Ectodermal cell (in vitro differentiated cells): ENCODE measurements around the gene MYADM. TPM values are rescaled to one million over a fixed set of nuclear protein-coding genes. Genes with fewer than 3 reads are reported as not detected.
"Not testable (repeated sequence)": the region's sequence is repeated elsewhere in the genome, so short reads cannot be mapped to it uniquely, and the experiment has no call there.

Experiments used
- H3K27ac ChIP-seq: 2 replicates; pipeline ENCODE4 v1.7.0; 2013; ENCODE audit warnings: mild to moderate bottlenecking, low read depth, low read length; ENCODE audit not compliant: insufficient read depth, poor library complexity, severe bottlenecking
- H3K27me3 ChIP-seq: 2 replicates; pipeline ENCODE4 v1.7.0; 2013; ENCODE audit warnings: mild to moderate bottlenecking, low read length; ENCODE audit not compliant: insufficient read depth, control insufficient read depth, poor library complexity, severe bottlenecking
- H3K36me3 ChIP-seq: one replicate; pipeline ENCODE4 v1.7.0; 2013; ENCODE audit warnings: low read length; ENCODE audit not compliant: control insufficient read depth, insufficient read depth
- H3K4me1 ChIP-seq: one replicate; pipeline ENCODE4 v1.7.0; 2013; ENCODE audit warnings: low read length; ENCODE audit not compliant: control insufficient read depth, insufficient read depth
- H3K4me3 ChIP-seq: 2 replicates; pipeline ENCODE4 v1.7.0; 2013; ENCODE audit warnings: low read depth, low read length, control low read depth; ENCODE audit not compliant: insufficient read depth
- H3K9me3 ChIP-seq: 2 replicates; pipeline ENCODE4 v1.7.0; 2013; ENCODE audit warnings: mild to moderate bottlenecking, low read length, moderate library complexity; ENCODE audit not compliant: control insufficient read depth
- WGBS, 2 experiments: methylation state at CpG; one replicate each; pipeline ENCODE4 v1.1.7; 2013; ENCODE audit warnings: missing lambda C conversion rate in 2 of 2; 5-methylcytosine and 5-hydroxymethylcytosine counted together
- polyA plus RNA-seq, 4 experiments: library from polyadenylated mRNA; stranded (reverse); fragments of 50-300 nt; gene quantifications; one replicate each; pipeline ENCODE4 v1.2.3, GENCODE V29; 2013

MYADM gene, protein sequence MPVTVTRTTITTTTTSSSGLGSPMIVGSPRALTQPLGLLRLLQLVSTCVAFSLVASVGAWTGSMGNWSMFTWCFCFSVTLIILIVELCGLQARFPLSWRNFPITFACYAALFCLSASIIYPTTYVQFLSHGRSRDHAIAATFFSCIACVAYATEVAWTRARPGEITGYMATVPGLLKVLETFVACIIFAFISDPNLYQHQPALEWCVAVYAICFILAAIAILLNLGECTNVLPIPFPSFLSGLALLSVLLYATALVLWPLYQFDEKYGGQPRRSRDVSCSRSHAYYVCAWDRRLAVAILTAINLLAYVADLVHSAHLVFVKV
- 84.7 TPM for polyA plus RNA-seq (2013, experiment 1 of 4)
- polyA plus RNA-seq (2013, experiment 2 of 4) = 93.9 TPM
- polyA plus RNA-seq (2013, experiment 3 of 4) = 49.8 TPM
- 55.5 TPM for polyA plus RNA-seq (2013, experiment 4 of 4)

DNA sequence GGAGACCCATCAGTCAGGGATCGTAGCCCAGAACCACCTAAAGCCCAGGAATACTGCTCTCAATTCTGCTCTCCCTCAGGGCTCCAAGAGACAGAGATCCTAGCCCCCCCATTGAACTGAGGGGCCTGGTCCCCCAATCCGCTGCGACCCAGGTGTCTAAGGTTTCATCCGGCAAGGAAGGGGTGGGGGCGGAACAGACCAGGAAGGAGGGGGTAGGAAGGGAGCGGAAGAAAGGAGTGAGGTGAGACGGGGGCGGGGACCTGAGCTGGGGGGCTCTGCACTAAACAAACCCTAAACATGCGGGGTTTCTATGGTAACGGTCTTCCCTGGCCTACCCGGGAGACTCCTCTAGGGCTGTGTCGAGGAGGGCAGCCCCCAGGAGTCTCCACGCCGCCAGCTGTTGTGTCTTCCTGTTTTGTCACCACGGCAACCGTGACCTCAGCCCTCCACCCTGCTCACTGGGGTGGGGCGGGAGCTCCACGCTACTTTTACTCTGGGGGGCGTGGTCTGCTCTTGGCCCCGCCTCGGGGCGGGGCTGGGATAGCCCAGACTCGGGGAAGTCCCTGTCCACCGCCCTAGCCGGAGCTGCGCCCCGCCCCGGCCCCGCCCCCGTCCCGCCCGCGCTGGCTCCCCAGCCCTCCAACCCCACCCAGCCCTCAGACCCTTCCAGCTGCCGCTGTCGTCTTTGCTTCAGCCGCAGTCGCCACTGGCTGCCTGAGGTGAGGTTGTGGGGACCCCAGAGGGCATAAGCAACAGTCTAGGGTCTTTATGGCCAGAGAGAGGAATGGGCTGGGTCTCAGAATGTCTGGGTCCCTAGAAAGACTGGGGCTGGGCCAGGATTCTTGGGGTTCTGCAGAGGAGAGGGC lies at the start of gene MYADM:
Gene MYADM, plus strand, starts transcription at position 659 of the 866 bp plus-strand sequence. CDS start 5,647 bp downstream, outside the sequence.
- no peaks in the 10 kb centered on the region for H3K27me3 ChIP-seq
- peaks cover 5% of the 10 kb centered on the region for H3K36me3 ChIP-seq
- no peaks in the 10 kb centered on the region for H3K9me3 ChIP-seq
- peaks cover 8% of the 10 kb centered on the region for H3K4me1 ChIP-seq
- peak within 1 kb of the TSS; percentile 100 for H3K27ac ChIP-seq
- 0% methylated on average over 32 to 37 of the region's 37 CpGs for WGBS, 2 experiments
- peak within 1 kb of the TSS; percentile 75 for H3K4me3 ChIP-seq

DNA sequence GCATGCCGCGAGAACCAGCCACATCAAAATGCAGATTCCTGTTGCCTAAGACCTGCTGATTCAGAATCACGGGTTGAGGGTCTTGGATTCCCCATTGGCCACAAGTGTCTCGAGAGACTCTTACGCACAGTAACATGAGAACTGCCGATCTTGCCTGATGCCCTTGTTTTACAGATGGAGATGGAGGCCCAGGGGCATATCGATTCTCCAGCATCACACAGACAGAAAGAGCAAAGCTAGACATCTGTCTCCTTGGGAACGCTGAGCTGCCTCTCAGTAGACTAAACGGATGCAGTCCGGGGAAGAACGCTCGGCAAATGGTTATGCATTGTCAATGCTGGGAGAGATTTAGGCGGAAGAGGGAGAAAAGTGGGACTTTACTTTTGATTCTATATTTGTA lies 48.9 kb upstream of the MYADM start:
- Histone ChIP-seq H3K4me3 (no peak overlapping the region), H3K4me1 (no peaks in the 10 kb centered on the region), H3K27me3 (no peaks in the 10 kb centered on the region), H3K9me3 (no peaks in the 10 kb centered on the region), H3K36me3 (no peaks in the 10 kb centered on the region), H3K27ac (no peak overlapping the region)
- 93 to 94% methylated on average over 12 of the region's 13 CpGs for WGBS, 2 experiments

DNA sequence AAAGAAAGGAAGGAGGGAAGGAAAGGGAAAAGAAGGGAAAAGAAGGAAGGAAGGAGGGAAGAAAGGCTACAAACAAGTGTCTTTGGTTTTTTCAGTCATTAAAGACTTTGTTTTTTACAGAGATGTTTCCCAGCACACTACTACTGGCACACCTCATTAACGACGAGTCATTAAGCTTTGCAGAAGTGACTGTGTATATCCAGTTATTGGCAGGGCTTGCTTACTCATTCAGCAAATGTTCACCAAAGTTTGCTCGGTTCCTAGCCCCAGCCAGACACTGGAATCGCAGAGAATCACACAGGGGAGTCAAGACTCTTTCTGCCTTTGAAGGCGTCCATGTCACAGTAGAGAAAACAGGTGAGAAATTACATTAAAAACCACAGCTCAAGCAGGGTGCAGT lies 47.8 kb upstream of the MYADM start:
- WGBS, 2 experiments = 89 to 93% methylated on average over 5 of the region's 5 CpGs
- Histone ChIP-seq H3K4me3 (no peak overlapping the region), H3K36me3 (no peaks in the 10 kb centered on the region), H3K27ac (no peak overlapping the region), H3K27me3 (no peaks in the 10 kb centered on the region), H3K9me3 (no peaks in the 10 kb centered on the region), H3K4me1 (no peaks in the 10 kb centered on the region)

DNA sequence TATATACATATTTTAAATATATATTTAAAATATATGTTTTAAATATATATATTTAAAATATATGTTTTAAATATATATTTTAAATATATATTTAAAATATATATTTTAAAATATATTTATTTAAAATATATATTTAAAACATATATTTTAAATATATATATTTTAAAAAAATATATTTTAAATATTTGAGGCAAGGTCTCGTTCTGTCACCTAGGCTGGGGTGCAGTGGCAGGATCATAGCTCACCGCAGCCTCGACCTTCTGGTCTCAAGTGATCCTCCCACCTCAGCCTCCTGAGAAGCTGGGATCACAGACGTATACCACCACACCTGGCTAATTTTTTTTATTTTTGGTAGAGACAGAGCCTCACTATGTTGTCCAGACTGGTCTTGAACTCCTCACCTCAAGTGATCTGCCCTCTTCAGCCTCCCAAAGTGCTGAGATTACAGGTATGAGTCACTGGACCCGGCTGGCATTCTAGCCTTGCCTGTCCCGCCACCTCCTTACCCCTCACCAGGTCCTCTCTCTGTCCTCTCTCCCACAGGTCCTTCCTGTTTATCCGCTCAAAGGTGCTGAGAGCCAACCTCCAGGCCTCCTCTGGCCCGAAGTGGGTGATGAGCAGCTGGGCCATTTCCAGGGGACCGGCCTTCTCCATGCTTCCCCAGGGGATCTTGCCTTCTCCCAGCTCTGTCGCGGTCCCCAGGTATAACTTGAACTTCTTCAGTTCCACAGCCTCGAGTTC lies 44.1 kb upstream of the MYADM start:
- no peak overlapping the region for H3K4me3 ChIP-seq
- WGBS, 2 experiments = 95% methylated on average over 12 of the region's 12 CpGs
- H3K9me3 ChIP-seq = no peaks in the 10 kb centered on the region
- no peaks in the 10 kb centered on the region for H3K36me3 ChIP-seq
- no peaks in the 10 kb centered on the region for H3K4me1 ChIP-seq
- no peaks in the 10 kb centered on the region for H3K27me3 ChIP-seq
- H3K27ac ChIP-seq = no peak overlapping the region

DNA sequence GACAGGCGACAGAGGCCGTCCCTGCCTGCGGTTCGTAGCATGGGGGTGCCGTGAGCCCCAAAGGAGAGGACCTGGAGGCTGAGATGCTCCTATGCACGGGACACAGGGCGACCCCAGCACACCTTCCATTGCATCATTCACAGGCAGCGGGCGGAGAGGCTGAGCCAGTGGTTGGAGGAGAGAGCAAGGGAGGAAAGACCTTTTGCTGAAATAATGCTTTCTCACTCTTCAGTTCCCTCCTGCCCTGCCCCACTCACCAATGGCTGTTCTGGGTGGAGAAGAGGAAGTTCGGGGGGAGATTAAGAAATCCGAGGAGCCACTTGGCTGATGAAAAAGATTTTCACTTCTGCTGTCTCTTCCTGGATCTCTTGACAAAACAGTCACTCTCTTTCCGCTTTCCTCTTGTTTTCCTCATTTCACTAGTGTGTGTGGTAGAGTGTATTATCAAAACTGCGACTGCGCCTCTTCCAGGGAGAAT lies 43.5 kb upstream of the MYADM start, which contains the start of gene NLRP12:
Gene NLRP12, minus strand, starts transcription at position 181 of the 478 bp plus-strand sequence. Its CDS starts 140 bp downstream, at position 41.
- Histone ChIP-seq H3K4me1 (no peaks in the 10 kb centered on the region), H3K4me3 (no peak within 1 kb of the TSS), H3K9me3 (no peaks in the 10 kb centered on the region), H3K36me3 (no peaks in the 10 kb centered on the region), H3K27me3 (no peaks in the 10 kb centered on the region), H3K27ac (no peak within 1 kb of the TSS)
- WGBS, 2 experiments = 88 to 90% methylated on average over 14 of the region's 14 CpGs

DNA sequence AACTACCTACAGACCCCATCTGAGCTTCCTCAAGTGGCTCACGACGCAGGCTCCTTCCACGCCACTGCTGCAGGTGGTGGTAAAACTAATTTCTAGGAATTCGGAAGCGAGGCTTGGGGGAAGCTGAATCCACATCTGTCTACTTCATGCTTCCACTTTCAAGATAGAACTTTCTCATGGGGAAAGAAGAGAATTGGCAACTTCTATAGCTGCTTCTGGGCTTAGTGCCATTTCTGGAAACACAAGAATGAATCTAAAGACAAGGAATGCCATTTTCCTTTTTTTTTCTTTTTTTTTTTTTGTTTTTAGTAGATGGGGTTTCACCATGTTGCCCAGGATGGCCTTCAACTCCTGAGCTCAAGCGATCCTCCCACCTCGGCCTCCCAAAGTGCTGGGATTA lies 40.8 kb upstream of the MYADM start:
- H3K9me3 ChIP-seq = no peaks in the 10 kb centered on the region
- H3K27me3 ChIP-seq = peaks cover 17% of the 10 kb centered on the region
- no peaks in the 10 kb centered on the region for H3K4me1 ChIP-seq
- no peak overlapping the region for H3K4me3 ChIP-seq
- no peaks in the 10 kb centered on the region for H3K36me3 ChIP-seq
- no peak overlapping the region for H3K27ac ChIP-seq
- 92 to 93% methylated on average over 7 of the region's 7 CpGs for WGBS, 2 experiments

DNA sequence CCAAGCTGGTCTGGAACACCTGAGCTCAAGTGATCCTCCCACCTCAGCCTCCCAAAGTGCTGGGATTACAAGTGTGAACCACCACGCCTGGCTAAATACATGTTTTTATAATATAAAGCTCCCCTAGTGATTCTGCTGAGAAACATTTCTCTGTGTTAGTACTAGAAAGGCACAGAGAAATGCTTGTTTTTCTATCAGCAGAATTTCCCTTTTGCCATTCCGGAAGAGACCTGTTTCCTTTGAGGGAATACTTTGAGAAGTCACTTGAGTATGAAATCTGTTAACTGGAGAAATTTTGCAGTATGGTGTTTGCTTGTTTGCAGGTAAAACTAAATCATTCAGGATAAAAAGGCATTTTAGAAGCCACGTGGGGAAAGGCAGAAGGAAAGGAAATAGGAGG lies 39.2 kb upstream of the MYADM start:
- H3K4me3 ChIP-seq = no peak overlapping the region
- H3K27ac ChIP-seq = no peak overlapping the region
- no peaks in the 10 kb centered on the region for H3K4me1 ChIP-seq
- no peaks in the 10 kb centered on the region for H3K36me3 ChIP-seq
- H3K9me3 ChIP-seq = no peaks in the 10 kb centered on the region
- H3K27me3 ChIP-seq = peaks cover 32% of the 10 kb centered on the region
- WGBS, 2 experiments = 86 to 89% methylated on average over 3 of the region's 3 CpGs

DNA sequence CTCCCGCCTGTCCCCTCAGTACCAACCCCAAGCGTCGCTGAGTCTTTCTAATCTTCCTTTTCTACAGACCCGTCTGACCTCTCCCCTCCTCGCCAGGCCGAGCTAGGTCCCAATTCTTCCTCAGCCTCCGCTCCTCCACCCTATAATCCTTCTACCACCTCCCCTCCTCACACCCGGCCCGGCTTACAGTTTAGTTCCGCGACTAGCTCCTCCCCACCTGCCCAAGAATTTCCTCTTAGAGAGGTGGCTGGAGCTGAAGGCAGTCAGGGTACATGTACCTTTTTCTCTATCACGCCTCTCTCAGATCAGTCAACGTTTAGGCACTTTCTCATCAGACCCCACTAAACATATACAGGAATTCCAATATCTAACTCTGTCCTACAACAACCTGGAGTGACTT lies 34.8 kb upstream of the MYADM start:
- not testable (repeated sequence) for H3K27ac ChIP-seq, H3K4me1 ChIP-seq, H3K4me3 ChIP-seq, H3K36me3 ChIP-seq, H3K9me3 ChIP-seq
- H3K27me3 ChIP-seq = peaks cover 38% of the 10 kb centered on the region
- 6% methylated on average over 13 of the region's 13 CpGs for WGBS, 2 experiments

DNA sequence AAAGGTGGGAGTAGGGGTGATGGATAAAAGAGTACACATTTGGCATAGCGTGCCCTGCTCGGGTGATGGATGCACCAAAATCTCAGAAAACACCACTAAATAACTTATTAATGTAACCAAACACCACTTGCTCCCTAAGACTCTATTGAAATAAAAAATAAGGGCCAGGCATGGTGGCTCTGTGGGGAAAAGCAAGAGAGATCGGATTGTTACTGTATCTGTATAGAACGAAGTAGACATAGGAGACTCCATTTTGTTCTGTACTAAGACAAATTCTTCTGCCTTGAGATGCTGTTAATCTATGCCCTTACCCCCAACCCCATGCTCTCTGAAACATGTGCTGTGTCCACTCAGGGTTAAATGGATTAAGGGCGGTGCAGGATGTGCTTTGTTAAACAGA lies 29.2 kb upstream of the MYADM start:
- 80 to 87% methylated on average over 3 to 4 of the region's 5 CpGs for WGBS, 2 experiments
- H3K4me1 ChIP-seq, H3K27ac ChIP-seq, H3K36me3 ChIP-seq, H3K9me3 ChIP-seq, H3K27me3 ChIP-seq, H3K4me3 ChIP-seq: not testable (repeated sequence)
